ENCODE data around the gene PRKCZ.

DNA sequence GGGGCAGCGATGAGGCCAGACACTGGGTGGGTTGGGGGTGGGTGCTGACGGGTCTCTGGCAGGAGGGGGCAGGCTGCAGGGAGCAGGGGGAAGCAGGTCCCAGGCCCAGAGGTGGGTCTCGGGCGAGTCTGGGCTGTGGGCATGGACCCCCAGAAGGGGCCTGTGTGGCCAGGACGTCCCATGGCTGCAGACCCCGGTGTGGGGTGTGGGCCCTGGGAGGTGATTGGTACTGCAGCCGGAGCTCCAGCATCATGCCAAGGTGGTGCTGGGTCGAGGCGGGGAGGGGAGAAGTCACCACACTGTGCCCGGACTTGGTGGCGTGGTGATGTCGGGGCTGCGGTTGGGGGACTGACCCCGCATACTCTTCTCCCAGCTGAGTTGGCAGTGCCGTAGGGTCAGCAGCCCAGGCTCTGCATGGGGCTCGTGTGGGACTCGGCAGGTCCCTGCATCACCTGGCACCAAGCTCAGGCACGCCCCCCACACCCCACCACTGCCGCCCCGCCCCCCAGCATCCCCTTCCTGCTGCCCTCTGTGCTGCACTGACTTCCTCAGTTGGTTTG lies 31.2 kb downstream of the PRKCZ start:
- TF ChIP-seq POLR2A (IDR thresholded peaks at IDR 0.05; ENCODE audit: low read depth, low read length) (no peak), POLR2AphosphoS5 (IDR thresholded peaks at IDR 0.05; ENCODE audit: low read depth, low read length) (no peak), TAF1 (IDR thresholded peaks at IDR 0.05; ENCODE audit: low read depth, low read length) (no peak)
